ENCODE data around the gene ATP8A2. TPM values are rescaled to one million over a fixed set of nuclear protein-coding genes. Genes with fewer than 3 reads are reported as not detected.

The ATP8A2 gene
- total and polyA plus RNA-seq, 10 of the 15 experiments (the other 5 are each of a cell fraction or from before 2014, with no cell fraction given), result 0.01 to 0.04 (median 0.04) TPM; not detected in 7

DNA sequence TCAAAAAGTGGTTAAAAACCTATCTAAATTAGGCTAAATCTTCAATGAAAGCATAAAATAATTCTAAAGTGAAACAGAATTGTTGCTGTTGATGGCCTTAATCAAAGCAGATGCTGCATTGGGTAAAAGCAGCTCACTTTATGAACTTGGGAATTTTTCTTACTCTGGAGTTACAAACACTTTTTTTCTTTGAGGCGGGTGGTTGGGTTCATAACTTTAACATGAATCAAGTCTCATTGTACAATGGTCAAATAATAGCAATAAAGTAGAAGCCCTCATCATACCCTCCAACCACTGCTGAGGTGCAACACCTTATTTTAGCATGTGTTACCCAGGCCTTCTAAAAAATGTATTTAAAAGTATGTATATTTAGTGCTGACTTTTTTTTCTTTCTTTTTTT is 41.2 kb upstream of the ATP8A2 start:
- ChIA-PET RAD21 (ENCODE audit: unreplicated experiment) (no interaction called here), POLR2A (no interaction called here), SMC1A (ENCODE audit: uncharacterized antibody, unreplicated experiment) (no interaction called here), CTCF (no interaction called here)
- DNase-seq (ENCODE audit: low read depth, low spot score) (no peak), FAIRE-seq (no peak), ATAC-seq (no peak)
- no peaks in the 10 kb centered on the region; the same call in 1 of the 2 replicates for H3K79me2 ChIP-seq (ENCODE audit: control insufficient read depth, insufficient read depth, low read length)
- H3K27ac ChIP-seq (ENCODE audit: control insufficient read depth, insufficient read depth), result no peak overlapping the region
- TF ChIP-seq, protein P1, sequence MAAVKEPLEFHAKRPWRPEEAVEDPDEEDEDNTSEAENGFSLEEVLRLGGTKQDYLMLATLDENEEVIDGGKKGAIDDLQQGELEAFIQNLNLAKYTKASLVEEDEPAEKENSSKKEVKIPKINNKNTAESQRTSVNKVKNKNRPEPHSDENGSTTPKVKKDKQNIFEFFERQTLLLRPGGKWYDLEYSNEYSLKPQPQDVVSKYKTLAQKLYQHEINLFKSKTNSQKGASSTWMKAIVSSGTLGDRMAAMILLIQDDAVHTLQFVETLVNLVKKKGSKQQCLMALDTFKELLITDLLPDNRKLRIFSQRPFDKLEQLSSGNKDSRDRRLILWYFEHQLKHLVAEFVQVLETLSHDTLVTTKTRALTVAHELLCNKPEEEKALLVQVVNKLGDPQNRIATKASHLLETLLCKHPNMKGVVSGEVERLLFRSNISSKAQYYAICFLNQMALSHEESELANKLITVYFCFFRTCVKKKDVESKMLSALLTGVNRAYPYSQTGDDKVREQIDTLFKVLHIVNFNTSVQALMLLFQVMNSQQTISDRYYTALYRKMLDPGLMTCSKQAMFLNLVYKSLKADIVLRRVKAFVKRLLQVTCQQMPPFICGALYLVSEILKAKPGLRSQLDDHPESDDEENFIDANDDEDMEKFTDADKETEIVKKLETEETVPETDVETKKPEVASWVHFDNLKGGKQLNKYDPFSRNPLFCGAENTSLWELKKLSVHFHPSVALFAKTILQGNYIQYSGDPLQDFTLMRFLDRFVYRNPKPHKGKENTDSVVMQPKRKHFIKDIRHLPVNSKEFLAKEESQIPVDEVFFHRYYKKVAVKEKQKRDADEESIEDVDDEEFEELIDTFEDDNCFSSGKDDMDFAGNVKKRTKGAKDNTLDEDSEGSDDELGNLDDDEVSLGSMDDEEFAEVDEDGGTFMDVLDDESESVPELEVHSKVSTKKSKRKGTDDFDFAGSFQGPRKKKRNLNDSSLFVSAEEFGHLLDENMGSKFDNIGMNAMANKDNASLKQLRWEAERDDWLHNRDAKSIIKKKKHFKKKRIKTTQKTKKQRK (IDR thresholded peaks at IDR 0.05; ENCODE audit: low read depth, low read length), result no peak
- TF ChIP-seq DPF2 (IDR thresholded peaks at IDR 0.05), result no peak
- no peak for TF ChIP-seq ATF7 (IDR thresholded peaks at IDR 0.05; ENCODE audit: low read depth)
- TF ChIP-seq IKZF1 (conservative IDR thresholded peaks at IDR 0.05), result no peak
- TF ChIP-seq YY1 (IDR thresholded peaks at IDR 0.05; ENCODE audit: low read depth, low read length), result no peak
- TF ChIP-seq SMAD5 (IDR thresholded peaks at IDR 0.05; ENCODE audit: low read depth), result no peak
- TF ChIP-seq MTA2 (IDR thresholded peaks at IDR 0.05; ENCODE audit: low read depth), result no peak
- no peak for TF ChIP-seq HCFC1 (IDR thresholded peaks at IDR 0.05; ENCODE audit: low read length)
- TF ChIP-seq, protein P2, sequence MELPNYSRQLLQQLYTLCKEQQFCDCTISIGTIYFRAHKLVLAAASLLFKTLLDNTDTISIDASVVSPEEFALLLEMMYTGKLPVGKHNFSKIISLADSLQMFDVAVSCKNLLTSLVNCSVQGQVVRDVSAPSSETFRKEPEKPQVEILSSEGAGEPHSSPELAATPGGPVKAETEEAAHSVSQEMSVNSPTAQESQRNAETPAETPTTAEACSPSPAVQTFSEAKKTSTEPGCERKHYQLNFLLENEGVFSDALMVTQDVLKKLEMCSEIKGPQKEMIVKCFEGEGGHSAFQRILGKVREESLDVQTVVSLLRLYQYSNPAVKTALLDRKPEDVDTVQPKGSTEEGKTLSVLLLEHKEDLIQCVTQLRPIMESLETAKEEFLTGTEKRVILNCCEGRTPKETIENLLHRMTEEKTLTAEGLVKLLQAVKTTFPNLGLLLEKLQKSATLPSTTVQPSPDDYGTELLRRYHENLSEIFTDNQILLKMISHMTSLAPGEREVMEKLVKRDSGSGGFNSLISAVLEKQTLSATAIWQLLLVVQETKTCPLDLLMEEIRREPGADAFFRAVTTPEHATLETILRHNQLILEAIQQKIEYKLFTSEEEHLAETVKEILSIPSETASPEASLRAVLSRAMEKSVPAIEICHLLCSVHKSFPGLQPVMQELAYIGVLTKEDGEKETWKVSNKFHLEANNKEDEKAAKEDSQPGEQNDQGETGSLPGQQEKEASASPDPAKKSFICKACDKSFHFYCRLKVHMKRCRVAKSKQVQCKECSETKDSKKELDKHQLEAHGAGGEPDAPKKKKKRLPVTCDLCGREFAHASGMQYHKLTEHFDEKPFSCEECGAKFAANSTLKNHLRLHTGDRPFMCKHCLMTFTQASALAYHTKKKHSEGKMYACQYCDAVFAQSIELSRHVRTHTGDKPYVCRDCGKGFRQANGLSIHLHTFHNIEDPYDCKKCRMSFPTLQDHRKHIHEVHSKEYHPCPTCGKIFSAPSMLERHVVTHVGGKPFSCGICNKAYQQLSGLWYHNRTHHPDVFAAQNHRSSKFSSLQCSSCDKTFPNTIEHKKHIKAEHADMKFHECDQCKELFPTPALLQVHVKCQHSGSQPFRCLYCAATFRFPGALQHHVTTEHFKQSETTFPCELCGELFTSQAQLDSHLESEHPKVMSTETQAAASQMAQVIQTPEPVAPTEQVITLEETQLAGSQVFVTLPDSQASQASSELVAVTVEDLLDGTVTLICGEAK (IDR thresholded peaks at IDR 0.05; ENCODE audit: borderline replicate concordance), result no peak
- TF ChIP-seq, protein P3, sequence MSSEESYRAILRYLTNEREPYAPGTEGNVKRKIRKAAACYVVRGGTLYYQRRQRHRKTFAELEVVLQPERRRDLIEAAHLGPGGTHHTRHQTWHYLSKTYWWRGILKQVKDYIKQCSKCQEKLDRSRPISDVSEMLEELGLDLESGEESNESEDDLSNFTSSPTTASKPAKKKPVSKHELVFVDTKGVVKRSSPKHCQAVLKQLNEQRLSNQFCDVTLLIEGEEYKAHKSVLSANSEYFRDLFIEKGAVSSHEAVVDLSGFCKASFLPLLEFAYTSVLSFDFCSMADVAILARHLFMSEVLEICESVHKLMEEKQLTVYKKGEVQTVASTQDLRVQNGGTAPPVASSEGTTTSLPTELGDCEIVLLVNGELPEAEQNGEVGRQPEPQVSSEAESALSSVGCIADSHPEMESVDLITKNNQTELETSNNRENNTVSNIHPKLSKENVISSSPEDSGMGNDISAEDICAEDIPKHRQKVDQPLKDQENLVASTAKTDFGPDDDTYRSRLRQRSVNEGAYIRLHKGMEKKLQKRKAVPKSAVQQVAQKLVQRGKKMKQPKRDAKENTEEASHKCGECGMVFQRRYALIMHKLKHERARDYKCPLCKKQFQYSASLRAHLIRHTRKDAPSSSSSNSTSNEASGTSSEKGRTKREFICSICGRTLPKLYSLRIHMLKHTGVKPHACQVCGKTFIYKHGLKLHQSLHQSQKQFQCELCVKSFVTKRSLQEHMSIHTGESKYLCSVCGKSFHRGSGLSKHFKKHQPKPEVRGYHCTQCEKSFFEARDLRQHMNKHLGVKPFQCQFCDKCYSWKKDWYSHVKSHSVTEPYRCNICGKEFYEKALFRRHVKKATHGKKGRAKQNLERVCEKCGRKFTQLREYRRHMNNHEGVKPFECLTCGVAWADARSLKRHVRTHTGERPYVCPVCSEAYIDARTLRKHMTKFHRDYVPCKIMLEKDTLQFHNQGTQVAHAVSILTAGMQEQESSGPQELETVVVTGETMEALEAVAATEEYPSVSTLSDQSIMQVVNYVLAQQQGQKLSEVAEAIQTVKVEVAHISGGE (CRISPR knock-in tag; IDR thresholded peaks at IDR 0.05), result no peak
- no TSS peak for BruUV-seq (replicated peaks)
- no peak overlapping the region for H3K9ac ChIP-seq (ENCODE audit: control insufficient read depth, insufficient read depth, low read length)
- H3K4me1 ChIP-seq (ENCODE audit: control insufficient read depth, insufficient read depth, low read length), result no peaks in the 10 kb centered on the region
- in situ Hi-C loops (cut with MboI), result no loop called here
- H3K27me3 ChIP-seq (replicated peaks in 1 of 2; ENCODE audit: control insufficient read depth in 2 of 2, insufficient read depth in 2 of 2, low read length in 1 of 2), result no peaks in the 10 kb centered on the region
- H3K4me2 ChIP-seq (ENCODE audit: control insufficient read depth, insufficient read depth), result no peak overlapping the region
- intact Hi-C loops (cut with micrococcal nuclease; ENCODE audit: unreplicated experiment), result no loop called here
- no peaks in the 10 kb centered on the region for H3K9me3 ChIP-seq (replicated peaks; ENCODE audit: control insufficient read depth, insufficient read depth, low read length)
- WGBS (ENCODE audit: insufficient coverage, insufficient replicate concordance, low lambda C conversion rate, missing lambda C conversion rate), result 100% methylated on average over 1 of the region's 1 CpG
- H4K20me1 ChIP-seq (ENCODE audit: control insufficient read depth, insufficient read depth), result no peaks in the 10 kb centered on the region
- H2AFZ ChIP-seq (ENCODE audit: control insufficient read depth, low read depth, low read length), result no peak overlapping the region
- peaks cover 3 to 27% of the 10 kb centered on the region in 2 experiments; a peak in 3 of 4 replicates for H3K36me3 ChIP-seq (ENCODE audit: control insufficient read depth in 2 of 2, insufficient read depth in 2 of 2, low read length in 1 of 2)
- no peak overlapping the region for H3K4me3 ChIP-seq

All from GM12878 (cell line).